Loucy (cell line): Measurements from ENCODE around the gene ZMPSTE24.
"Not testable (repeated sequence)": the region's sequence is repeated elsewhere in the genome, so short reads cannot be mapped to it uniquely, and the experiment has no call there.

Source experiments
- H2AFZ ChIP-seq: fragments of 200-600 bp; sonication (generic); 2 replicates; pipeline ENCODE4 v1.6.0; 2016; ENCODE audit warnings: antibody characterized with exemption, mild to moderate bottlenecking, low read length, moderate library complexity
- H3F3A ChIP-seq: fragments of 200-600 bp; 2 replicates; pipeline ENCODE4 v1.6.0; 2016; ENCODE audit warnings: antibody characterized with exemption, low read depth, mild to moderate bottlenecking
- H3K27me3 ChIP-seq: fragments of 200-600 bp; sonication (generic); 2 replicates; pipeline ENCODE4 v1.6.1; 2014; ENCODE audit warnings: low read length, mild to moderate bottlenecking; ENCODE audit not compliant: insufficient read depth, poor library complexity, severe bottlenecking
- H3K36me3 ChIP-seq: fragments of 200-600 bp; sonication (generic); 2 replicates; pipeline ENCODE4 v1.6.1; 2016; ENCODE audit warnings: low read length; ENCODE audit not compliant: insufficient read depth
- H3K4me1 ChIP-seq: fragments of 200-600 bp; sonication (generic); 2 replicates; pipeline ENCODE4 v1.5.1; 2014; ENCODE audit warnings: low read length, mild to moderate bottlenecking; ENCODE audit not compliant: insufficient read depth, poor library complexity, severe bottlenecking
- H3K4me2 ChIP-seq: fragments of 200-600 bp; sonication (generic); 2 replicates; pipeline ENCODE4 v1.6.0; 2014; ENCODE audit warnings: antibody characterized with exemption, low read length, low read depth, mild to moderate bottlenecking; ENCODE audit not compliant: poor library complexity, severe bottlenecking
- H3K4me3 ChIP-seq: fragments of 200-600 bp; sonication (generic); 2 replicates; pipeline ENCODE4 v1.5.1; 2014; ENCODE audit warnings: low read length, mild to moderate bottlenecking, mixed read lengths; ENCODE audit not compliant: poor library complexity, severe bottlenecking
- H3K79me2 ChIP-seq: fragments of 200-600 bp; sonication (generic); 2 replicates; pipeline ENCODE4 v1.6.1; 2014; ENCODE audit warnings: low read length; ENCODE audit not compliant: insufficient read depth
- H3K9ac ChIP-seq: fragments of 200-600 bp; sonication (generic); 2 replicates; pipeline ENCODE4 v1.6.0; 2014; ENCODE audit warnings: mild to moderate bottlenecking, low read depth, low read length, moderate library complexity; ENCODE audit not compliant: poor library complexity, severe bottlenecking
- H3K9me2 ChIP-seq: fragments of 200-600 bp; sonication (generic); replicated peaks from 2 replicates; pipeline ENCODE4 v1.6.1; 2016; ENCODE audit warnings: low read depth, low read length, mixed read lengths
- H3K9me3 ChIP-seq: fragments of 200-600 bp; sonication (generic); 2 replicates; pipeline ENCODE4 v1.6.1; 2014; ENCODE audit warnings: mild to moderate bottlenecking, antibody characterized with exemption, low read length, low read depth; ENCODE audit not compliant: insufficient read depth
- H4K20me1 ChIP-seq: fragments of 200-600 bp; sonication (generic); 2 replicates; pipeline ENCODE4 v1.6.0; 2014; ENCODE audit warnings: antibody characterized with exemption, low read length, mild to moderate bottlenecking; ENCODE audit not compliant: insufficient read depth, poor library complexity, severe bottlenecking
- CTCF ChIP-seq: fragments of 200-600 bp; sonication (generic); conservative IDR thresholded peaks from 2 replicates; pipeline ENCODE4 v1.5.1; 2014; ENCODE audit warnings: mild to moderate bottlenecking, antibody characterized with exemption, low read length
- EZH2phosphoT487 ChIP-seq: fragments of 200-600 bp; IDR thresholded peaks from 2 replicates; pipeline ENCODE4 v1.6.1; 2018; ENCODE audit warnings: antibody characterized with exemption, mild to moderate bottlenecking, moderate library complexity, borderline replicate concordance

The ZMPSTE24 gene

DNA sequence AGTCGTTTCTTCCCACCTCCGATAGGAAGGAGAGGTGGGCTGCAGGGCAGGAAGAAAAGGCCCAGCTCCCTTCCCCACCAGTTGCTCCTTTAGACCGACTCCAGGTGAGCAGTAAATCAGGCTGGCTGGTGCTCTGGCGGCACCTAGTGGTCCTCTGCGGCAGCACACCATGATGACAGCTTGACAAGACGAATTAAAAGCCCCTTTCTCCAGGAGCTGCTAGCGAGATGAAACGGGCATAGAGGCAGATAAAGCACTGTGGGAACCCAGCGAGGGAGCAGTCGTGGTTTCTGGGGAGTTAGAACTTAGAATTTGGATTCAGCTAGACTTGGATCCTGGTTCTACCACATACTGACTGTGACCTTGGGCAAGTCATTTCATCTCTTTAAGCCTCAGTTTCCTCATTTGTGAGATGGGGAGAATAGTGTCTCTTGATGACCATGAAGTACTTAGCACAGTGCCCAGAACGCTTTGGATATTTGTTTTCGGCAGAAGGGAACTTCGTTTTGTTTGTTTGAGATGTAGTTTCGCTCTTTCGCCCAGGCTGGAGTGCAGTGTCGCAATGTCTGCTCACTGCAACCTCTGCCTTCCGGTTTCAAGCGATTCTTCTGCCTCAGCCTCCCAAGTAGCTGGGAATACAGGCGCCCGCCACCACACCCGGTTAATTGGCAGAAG is 80.8 kb downstream of the ZMPSTE24 start:
- no peak overlapping the region for H3K4me3 ChIP-seq
- H3K9me2 ChIP-seq: no peaks in the 10 kb centered on the region
- H4K20me1 ChIP-seq: no peaks in the 10 kb centered on the region
- no peaks in the 10 kb centered on the region for H3K27me3 ChIP-seq
- no peak overlapping the region for H3K9ac ChIP-seq
- no peak for TF ChIP-seq EZH2phosphoT487
- peak; percentile 99 for TF ChIP-seq CTCF
- peak overlapping the region; percentile 39 for H3K4me2 ChIP-seq
- H3K4me1 ChIP-seq: no peaks in the 10 kb centered on the region
- no peaks in the 10 kb centered on the region for H3K79me2 ChIP-seq
- no peaks in the 10 kb centered on the region for H3K36me3 ChIP-seq
- H3F3A ChIP-seq: no peaks in the 10 kb centered on the region
- H2AFZ ChIP-seq: 0 out of 2 replicates have a peak overlapping the region, but pooled peaks have one; percentile 39
- H3K9me3 ChIP-seq: no peaks in the 10 kb centered on the region

- Histone ChIP-seq H3F3A (no peaks in the 10 kb centered on the region), H3K36me3 (no peaks in the 10 kb centered on the region), H3K27me3 (no peaks in the 10 kb centered on the region), H3K9me2 (no peaks in the 10 kb centered on the region), H3K79me2 (no peaks in the 10 kb centered on the region), H3K4me2 (peak overlapping the region; percentile 39), H4K20me1 (no peaks in the 10 kb centered on the region), H3K4me3 (no peak overlapping the region), H2AFZ (0 out of 2 replicates have a peak overlapping the region, but pooled peaks have one; percentile 39), H3K4me1 (no peaks in the 10 kb centered on the region), H3K9ac (no peak overlapping the region), H3K9me3 (no peaks in the 10 kb centered on the region)
- TF ChIP-seq CTCF (no peak), EZH2phosphoT487 (no peak)
These were observed 81.6 kb downstream of the ZMPSTE24 start for GRCh38 chr1:40339420-40340323.

GRCh38 chr1:40341491-40342380 is 83.7 kb downstream of the ZMPSTE24 start:
- Histone ChIP-seq H2AFZ (no peak overlapping the region), H3K4me2 (no peak overlapping the region)

GRCh38 chr1:40342381-40342717 is 84.3 kb downstream of the ZMPSTE24 start:
- not testable (repeated sequence) for H3K4me2 ChIP-seq, H4K20me1 ChIP-seq, H3K4me1 ChIP-seq, H3K9me2 ChIP-seq, H3K4me3 ChIP-seq, H3K9me3 ChIP-seq, H3K9ac ChIP-seq, H3K36me3 ChIP-seq, H3K27me3 ChIP-seq, H2AFZ ChIP-seq, H3F3A ChIP-seq, H3K79me2 ChIP-seq

More at GRCh38 chr1:40341491-40342380, 83.7 kb downstream of the ZMPSTE24 start:
- Histone ChIP-seq H3K79me2 (no peaks in the 10 kb centered on the region), H3K4me1 (no peaks in the 10 kb centered on the region), H3F3A (no peaks in the 10 kb centered on the region), H4K20me1 (no peaks in the 10 kb centered on the region), H3K9me2 (no peaks in the 10 kb centered on the region), H3K27me3 (no peaks in the 10 kb centered on the region), H3K4me3 (no peak overlapping the region), H3K9ac (no peak overlapping the region), H3K9me3 (no peaks in the 10 kb centered on the region), H3K36me3 (no peaks in the 10 kb centered on the region)
- TF ChIP-seq EZH2phosphoT487 (no peak), CTCF (no peak)
